OCI-M2 (cell line): Measurements from ENCODE around the gene VWA8.
"Not testable (repeated sequence)": the region's sequence is repeated elsewhere in the genome, so short reads cannot be mapped to it uniquely, and the experiment has no call there.

Source experiments
- DNase-seq: peaks from one replicate; lab custom pipeline; 2025; ENCODE audit not compliant: unreplicated experiment; lab: John Stamatoyannopoulos, UW

The VWA8 gene

DNA sequence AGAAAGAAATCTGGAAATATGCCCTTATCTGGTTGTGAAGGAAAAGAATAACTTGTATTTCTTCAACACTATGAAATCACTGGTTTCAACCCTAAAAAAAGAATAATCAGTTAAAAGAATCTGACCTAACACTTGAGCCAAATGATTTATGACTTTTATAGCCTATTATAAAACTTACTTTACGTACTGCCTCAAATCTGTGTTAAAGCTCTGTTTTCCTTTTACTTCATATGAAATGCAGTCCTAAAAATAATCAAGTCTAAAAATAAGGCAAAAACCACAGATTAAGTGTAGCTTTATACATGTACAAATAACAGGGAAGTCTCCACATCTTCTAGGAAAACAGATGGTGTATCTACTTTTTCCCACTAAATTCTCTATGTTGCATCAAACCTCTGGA is 101.3 kb downstream of the VWA8 start:
- no peak for DNase-seq

GRCh38 chr13:41858780-41859179 is 102.1 kb downstream of the VWA8 start:
- DNase-seq, result no peak

- DNase-seq, result no peak
These were observed 106.2 kb downstream of the VWA8 start for GRCh38 chr13:41854758-41855157.

- DNase-seq, result no peak
These were observed 109.6 kb downstream of the VWA8 start for GRCh38 chr13:41851351-41851750.

DNA sequence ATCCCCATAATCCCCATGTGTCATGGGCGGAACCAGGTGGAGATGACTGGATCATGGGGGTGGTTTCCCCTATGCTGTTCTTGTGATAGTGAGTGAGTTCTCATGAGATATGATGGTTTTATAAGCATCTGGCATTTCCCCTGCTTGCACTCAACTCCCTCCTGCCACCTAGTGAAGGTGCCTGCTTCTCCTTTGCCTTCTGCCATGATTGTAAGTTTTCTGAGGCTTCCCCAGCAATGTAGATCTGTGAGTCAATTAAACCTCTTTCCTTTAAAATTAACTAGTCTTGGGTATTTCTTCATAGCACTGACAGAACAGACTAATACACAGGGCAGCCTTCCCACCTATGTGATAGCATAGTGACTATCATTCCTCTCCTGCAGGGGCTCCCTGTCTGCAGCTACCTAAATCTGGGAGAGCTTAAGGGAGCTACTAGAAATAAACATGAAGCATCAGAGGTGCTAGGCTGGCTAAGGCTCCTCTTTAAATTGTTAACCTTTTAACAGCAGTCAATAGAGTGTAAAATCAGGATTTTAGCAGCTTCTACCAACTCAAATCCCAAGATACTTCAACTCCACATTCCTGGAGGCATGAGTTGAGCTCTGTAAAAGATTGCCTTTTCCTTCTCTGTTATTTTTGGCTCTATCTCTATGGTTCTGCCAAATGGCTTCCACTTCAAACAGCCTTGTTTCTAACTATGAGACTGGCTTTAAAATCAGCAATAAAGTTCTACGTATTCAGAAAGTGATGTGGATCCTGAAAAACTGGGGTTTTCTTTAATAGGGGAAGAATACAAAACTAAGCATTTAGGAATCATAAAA is 112.3 kb downstream of the VWA8 start:
- no peak for DNase-seq

DNA sequence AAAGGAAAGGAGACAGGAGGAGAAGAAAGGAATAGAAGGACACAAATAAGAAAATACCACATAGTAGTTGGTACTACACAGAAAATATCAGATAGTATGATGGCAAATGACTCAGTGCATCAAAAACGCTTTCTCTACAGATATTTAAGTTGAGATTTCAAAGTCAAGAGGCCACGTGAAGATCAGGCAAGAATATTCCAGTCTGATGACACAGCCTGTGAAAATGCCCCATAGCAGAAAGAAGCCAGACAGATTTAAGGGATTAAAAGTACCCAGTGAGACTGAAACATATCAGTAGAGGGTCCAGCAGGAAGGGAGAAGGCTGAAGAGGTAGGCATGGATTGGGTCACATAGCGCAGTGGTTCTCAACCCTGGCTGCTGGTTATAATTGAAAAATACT is 113.7 kb downstream of the VWA8 start:
- DNase-seq, result no peak

DNA sequence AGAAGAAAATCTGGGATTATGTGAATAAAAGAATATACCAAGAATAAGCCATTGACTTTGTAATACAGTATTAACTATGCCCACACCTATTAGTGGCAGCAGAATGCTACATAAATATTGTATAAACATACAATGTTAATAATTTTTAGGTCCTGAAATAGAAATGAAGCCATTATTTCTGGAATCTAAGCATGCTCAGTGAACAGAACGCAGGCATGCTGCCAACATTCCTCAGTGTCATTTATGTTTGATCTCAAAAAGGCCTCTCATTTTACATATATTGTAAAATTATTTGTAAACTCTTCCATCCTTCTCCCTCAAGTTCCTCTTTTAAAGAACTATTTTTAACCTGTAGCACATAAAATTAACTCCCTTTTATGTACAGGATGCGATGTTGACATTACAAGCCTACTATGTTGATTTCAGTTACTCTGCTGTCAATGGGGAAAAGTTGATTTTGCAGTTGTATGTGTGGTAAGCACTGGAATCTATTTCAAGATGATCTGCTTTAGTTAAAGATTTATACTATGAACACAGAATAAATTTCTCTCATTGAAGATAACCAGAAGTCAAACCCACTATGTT is 118.8 kb downstream of the VWA8 start:
- DNase-seq, result no peak

DNA sequence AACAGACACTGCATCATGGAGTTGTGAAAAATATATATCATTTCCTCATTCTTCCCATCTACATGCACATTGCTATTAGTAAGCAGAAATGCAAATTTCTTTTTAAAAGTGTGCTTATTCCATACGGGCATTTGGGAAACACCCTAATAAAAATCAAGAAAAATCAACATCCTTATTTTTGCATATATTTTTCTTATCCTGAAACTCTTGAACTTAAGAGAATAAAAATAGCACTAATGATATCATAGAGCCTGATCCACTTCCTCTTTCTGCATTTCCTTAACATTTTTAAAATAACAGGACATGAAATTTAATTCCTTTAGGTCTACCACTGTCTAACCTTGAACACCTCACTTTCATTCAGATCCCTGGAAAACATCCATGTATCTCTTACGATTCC is 123.3 kb downstream of the VWA8 start:
- DNase-seq, result no peak

GRCh38 chr13:41835871-41836270 is 125.0 kb downstream of the VWA8 start:
- DNase-seq, result no peak

- DNase-seq, result not testable (repeated sequence)
These were observed 126.2 kb downstream of the VWA8 start for GRCh38 chr13:41834697-41835096.

DNA sequence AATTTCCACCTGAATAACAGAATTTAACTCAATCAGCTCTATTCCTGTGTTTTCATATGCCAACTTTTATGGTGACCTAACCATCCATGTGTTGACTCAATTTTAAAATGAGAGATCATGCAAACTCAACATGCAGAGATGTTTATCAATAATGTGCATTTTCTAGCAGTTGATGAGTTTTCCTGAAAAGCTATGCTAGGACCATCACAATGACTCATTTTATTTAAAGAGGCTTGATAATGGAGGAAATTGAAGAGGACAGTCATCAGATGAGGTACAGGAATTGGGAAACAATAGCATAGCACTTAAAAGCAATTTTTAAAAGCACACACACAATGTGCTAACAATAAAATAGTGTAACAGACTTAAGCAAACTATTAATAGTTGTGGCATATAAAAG is 127.1 kb downstream of the VWA8 start:
- DNase-seq, result no peak

GRCh38 chr13:41833201-41833600 is 127.7 kb downstream of the VWA8 start:
- DNase-seq, result no peak

DNA sequence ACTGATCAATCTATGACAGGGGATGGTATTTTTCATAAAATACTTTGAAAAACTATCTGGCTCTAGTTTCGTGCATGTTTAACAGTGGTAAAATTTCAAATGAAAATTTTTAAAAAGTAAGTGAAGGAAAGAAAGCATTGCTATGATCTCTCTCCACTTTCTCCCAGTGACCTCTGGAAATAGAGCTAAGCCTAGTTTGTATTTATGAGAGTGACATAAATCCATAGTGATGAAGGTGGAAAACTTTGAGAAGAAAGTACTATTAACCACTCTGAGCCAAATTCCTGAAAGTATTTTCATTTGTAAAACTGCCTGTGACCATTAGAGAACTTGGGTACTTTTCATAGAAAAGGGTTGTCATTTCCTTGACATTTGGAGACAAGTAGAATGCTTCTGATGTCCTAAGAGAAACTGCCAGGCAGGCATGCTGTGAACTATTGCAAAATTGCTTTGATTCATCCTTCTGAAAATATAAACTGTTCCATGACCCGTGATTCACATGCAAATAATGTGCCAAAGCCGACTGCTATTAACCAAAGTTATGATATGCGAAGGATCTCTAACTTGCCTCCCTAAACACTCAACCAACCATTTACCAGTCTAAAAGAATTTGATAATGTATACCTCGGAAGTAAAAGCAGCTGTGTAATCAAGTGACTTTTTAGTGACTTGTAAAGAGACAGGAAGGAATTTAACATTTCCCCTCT is 133.2 kb downstream of the VWA8 start:
- no peak for DNase-seq

DNA sequence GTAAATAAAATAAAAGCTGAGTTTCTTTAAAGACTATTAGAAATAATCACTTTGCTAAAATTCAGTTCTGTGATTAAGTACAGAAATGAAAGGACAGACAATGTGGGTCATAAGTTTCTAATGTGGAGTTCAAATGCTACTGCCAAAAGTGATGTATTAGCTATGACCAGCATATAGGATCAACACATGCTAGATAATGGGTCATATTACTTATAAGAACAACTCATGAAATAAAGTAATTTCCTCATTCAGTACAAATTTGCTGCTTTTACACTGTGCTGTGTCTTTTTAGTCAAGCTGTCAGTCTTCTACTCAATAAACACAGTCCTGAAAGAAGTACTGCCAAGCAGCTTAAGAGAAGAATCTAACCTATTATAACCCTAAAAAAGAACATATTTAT is 135.2 kb downstream of the VWA8 start:
- DNase-seq, result no peak

DNA sequence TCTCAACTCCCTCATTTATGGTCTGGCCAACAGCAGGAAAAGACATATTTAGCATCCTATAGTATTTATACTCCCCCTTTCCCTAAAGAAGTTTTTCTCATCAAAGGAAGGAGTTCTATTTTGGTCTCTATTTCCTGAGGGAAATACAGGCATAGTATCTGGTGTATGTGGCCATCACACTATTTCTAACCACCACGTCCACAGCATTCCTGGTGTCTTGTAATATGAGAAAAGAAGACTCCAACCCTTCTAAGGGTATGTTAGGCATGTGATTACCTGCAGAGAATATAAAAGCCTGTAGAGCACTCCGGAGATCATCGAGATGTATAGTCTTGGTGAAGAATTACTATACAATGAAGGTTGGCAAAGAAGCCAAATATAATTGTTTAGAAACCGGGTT is 137.4 kb downstream of the VWA8 start:
- no peak for DNase-seq

DNA sequence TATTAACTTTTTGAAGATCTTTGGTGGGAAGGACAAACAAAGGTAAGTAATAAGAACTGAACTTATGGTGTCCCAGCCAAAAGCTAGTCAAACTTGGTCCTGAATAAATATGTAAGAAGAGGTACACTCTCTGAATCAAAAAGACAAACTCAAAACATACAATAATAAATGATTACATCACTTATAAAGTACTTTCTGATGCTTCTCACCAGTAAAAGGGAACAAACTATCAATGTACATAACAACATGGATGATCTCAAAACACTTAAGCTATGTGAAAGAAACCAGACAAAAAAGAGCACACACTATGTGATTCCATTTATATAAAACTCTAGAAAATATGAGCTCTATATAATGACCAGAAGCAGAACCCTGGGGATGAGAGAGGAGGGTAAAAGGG is 138.3 kb downstream of the VWA8 start:
- DNase-seq, result no peak

DNA sequence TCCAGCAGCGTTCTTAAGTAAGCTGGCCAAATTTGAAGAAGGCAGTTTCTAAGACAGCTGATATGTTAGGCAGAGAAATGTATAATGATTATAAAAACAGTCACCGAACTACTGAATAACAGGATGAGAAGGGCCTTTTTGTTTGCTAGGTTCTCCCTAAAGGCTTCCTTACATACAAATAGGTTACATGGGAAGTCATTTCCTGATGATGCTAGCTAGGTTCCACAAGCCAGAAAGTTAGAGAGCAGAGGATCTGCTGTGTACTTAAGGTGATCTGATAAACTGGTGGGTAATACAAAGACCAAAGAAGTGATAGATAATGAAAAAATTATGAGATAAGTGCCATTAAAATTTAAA is 139.7 kb downstream of the VWA8 start:
- DNase-seq, result no peak

DNA sequence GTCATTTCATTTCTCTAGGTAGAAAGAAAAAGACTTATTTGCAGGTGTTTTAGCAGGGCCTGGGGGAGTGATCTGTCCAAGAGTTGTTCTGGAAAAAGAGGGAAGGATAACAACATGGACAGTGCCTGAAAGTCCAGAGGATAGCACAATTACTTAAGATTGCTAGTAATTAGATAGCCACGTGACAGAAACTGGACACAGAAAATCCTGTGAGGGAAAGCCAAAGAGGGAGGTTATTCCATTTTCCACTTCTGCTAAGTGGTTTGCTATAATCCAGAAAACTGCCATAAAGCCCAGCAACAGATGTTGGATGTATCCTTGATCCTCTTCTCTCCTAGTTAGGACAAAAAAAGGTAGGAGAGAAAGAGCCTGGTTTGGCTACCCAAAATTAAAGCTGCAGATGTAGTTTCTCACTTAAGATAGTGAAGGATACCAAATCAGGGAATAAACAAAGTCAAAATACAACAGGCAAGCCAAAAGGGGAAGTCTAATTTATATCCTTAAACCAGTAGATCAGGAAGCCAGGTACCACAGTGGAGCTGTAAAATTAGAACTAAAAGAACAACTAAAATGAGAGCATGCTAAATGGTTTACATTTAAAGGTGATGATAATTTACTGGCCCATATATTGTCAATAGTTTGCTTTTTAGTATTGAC is 140.2 kb downstream of the VWA8 start:
- no peak for DNase-seq

- DNase-seq, result no peak
These were observed 144.9 kb downstream of the VWA8 start for GRCh38 chr13:41816057-41816456.

DNA sequence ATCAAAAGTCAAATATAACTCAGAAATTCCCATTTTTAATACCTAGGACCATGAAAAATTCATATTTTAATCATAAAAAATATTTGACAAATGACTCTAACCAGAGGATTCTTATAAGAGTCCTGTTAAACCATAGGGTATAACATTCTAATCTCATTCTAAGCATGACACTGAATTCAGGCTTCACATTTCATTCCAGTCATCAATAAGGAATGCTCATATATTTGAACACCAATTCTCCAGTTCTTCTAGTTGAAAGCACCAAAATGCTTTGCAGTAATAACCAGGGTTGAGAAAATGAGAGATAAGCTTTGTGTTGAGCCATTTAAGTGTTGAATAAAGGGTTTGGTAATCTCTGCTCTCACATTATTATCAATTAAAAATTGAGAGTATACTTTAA is 147.5 kb downstream of the VWA8 start:
- no peak for DNase-seq

GRCh38 chr13:41812851-41813250 is 148.1 kb downstream of the VWA8 start:
- no peak for DNase-seq

- DNase-seq, result no peak
These were observed 148.7 kb downstream of the VWA8 start for GRCh38 chr13:41812237-41812636.
